H1 (cell line): Measurements from ENCODE around the gene IDUA. TPM values are rescaled to one million over a fixed set of nuclear protein-coding genes. Genes with fewer than 3 reads are reported as not detected.

ENCODE experiments used
- HDAC2 ChIP-seq, 2 experiments: fragments of 300-600 bp in 1 of 2; sonication (generic) in 1 of 2; IDR thresholded peaks; 2 replicates each; pipeline ENCODE4 v1.6.1; 2011 to 2012; ENCODE audit warnings: low read depth in 2 of 2, low read length in 2 of 2, mild to moderate bottlenecking in 2 of 2, moderate library complexity in 2 of 2, borderline replicate concordance in 1 of 2, inconsistent platforms in 1 of 2
- PHF8 ChIP-seq: fragments of 200-600 bp; sonication (generic); conservative IDR thresholded peaks from 2 replicates; pipeline ENCODE4 v1.7.1; 2012; ENCODE audit warnings: low read depth, mild to moderate bottlenecking, inconsistent platforms, low read length, moderate library complexity
- polyA plus RNA-seq, 7 experiments: library from polyadenylated mRNA; depleted of rRNA in 3 of 7; stranded (reverse) in 5 of 7; unstranded in 2 of 7; fragments of >200 nt in 5 of 7; fragments of 200-250 nt in 2 of 7; gene quantifications; 1 replicate in 5 of 7; 2 replicates in 1 of 7; 4 replicates in 1 of 7; pipeline versions ENCODE4 v1.2.1 to v1.2.3, GENCODE V29; 2011 to 2013; ENCODE audit warnings: missing spikeins in 2 of 7, mixed read lengths in 2 of 7
- total RNA-seq: library from RNA; stranded (reverse); fragmentation: NEBNext Ultra II Directional; extraction: Animal tissue kit (Norgen Biotek cat#: 25700); gene quantifications from 2 replicates; pipeline ENCODE4 v1.2.1, GENCODE V29; 2021

The IDUA gene
- total and polyA plus RNA-seq, 2 of the 8 experiments (the other 6 are each of a cell fraction or from before 2014, with no cell fraction given): 2.8 to 4.8 TPM

GRCh38 chr4:1009542-1010394, 22.9 kb downstream of the IDUA start (continued):
- TF ChIP-seq HDAC2 (IDR thresholded peaks at IDR 0.05; ENCODE audit: borderline replicate concordance in 1 of 2, low read depth in 2 of 2, low read length in 2 of 2) (0 out of 4 replicates have a peak, but pooled peaks of 1 of the 2 experiments have one; percentile 36), PHF8 (0 out of 2 replicates have a peak, but pooled peaks have one; percentile 26)
